HG02798 (cell line): ENCODE data around the gene LYSET.
"Not testable (repeated sequence)": the region's sequence is repeated elsewhere in the genome, so short reads cannot be mapped to it uniquely, and the experiment has no call there.

Experiments used
- ATAC-seq: cut with Tn5 transposase; IDR thresholded peaks from one replicate; pipeline ENCODE4 v1.9.1; 2021; ENCODE audit warnings: mild to moderate bottlenecking; ENCODE audit not compliant: unreplicated experiment, poor library complexity

Gene LYSET

GRCh38 chr14:93214598-93214997 lies 29.5 kb downstream of the LYSET start:
- ATAC-seq = no peak

GRCh38 chr14:93219103-93219726 lies 34.1 kb downstream of the LYSET start:
- ATAC-seq = peak; percentile 66

GRCh38 chr14:93220509-93220908 lies 35.4 kb downstream of the LYSET start:
- no peak for ATAC-seq

- ATAC-seq = no peak
These were observed 38.4 kb downstream of the LYSET start for GRCh38 chr14:93223565-93223964.

GRCh38 chr14:93228550-93228949 lies 43.4 kb downstream of the LYSET start:
- no peak for ATAC-seq

GRCh38 chr14:93230539-93230938 lies 45.4 kb downstream of the LYSET start:
- ATAC-seq = no peak

- no peak for ATAC-seq
These were observed 46.2 kb downstream of the LYSET start for GRCh38 chr14:93231129-93231979.

GRCh38 chr14:93232159-93232558 lies 47.0 kb downstream of the LYSET start:
- no peak for ATAC-seq

GRCh38 chr14:93233078-93233477 lies 48.0 kb downstream of the LYSET start:
- not testable (repeated sequence) for ATAC-seq

GRCh38 chr14:93234798-93235197 lies 49.7 kb downstream of the LYSET start:
- ATAC-seq = no peak
